Activated B cell treated with CpG ODN at 0.5 μM for 24 hours (primary cell): ENCODE data around the gene PGAM4. TPM values are rescaled to one million over a fixed set of nuclear protein-coding genes. Genes with fewer than 3 reads are reported as not detected.

Experiments
- ATAC-seq: fragments of 200-7000 bp; cut with Tn5 transposase; one replicate; pipeline ENCODE4 v1.10.0; 2021; ENCODE audit warnings: low read depth, mild to moderate bottlenecking, moderate library complexity
- CTCF ChIA-PET: fragments of 350-600 bp; sonication (Branson Sonifier 250); formaldehyde crosslinking; loops from one replicate; lab custom pipeline; 2021; ENCODE audit warnings: antibody characterized with exemption; lab: Charles Lee
- POLR2A ChIA-PET: fragments of 350-600 bp; sonication (Branson Sonifier 250); formaldehyde crosslinking; loops from one replicate; lab custom pipeline; 2021; ENCODE audit warnings: antibody characterized with exemption; lab: Charles Lee
- DNase-seq: peaks from one replicate; pipeline ENCODE4 v3.0.0; 2022
- H3K27ac Mint-ChIP-seq: one replicate; pipeline ENCODE4 v1.8.0; 2020; ENCODE audit warnings: mixed read lengths
- H3K27me3 Mint-ChIP-seq: one replicate; pipeline ENCODE4 v1.8.0; 2021; ENCODE audit warnings: mixed read lengths
- H3K36me3 Mint-ChIP-seq: one replicate; pipeline ENCODE4 v1.8.0; 2021; ENCODE audit warnings: low read depth, mixed read lengths
- H3K4me1 Mint-ChIP-seq: one replicate; pipeline ENCODE4 v1.8.0; 2021; ENCODE audit warnings: mixed read lengths
- H3K4me3 Mint-ChIP-seq: one replicate; pipeline ENCODE4 v1.8.0; 2020; ENCODE audit warnings: mild to moderate bottlenecking, mixed read lengths
- H3K9me3 Mint-ChIP-seq: one replicate; pipeline ENCODE4 v1.8.0; 2020; ENCODE audit warnings: mixed read lengths
- CTCF ChIP-seq: fragments of 200-600 bp; IDR thresholded peaks from one replicate; pipeline ENCODE4 v1.8.0; 2022; ENCODE audit warnings: antibody characterized with exemption, mild to moderate bottlenecking
- intact Hi-C: fragments of 100-400 bp; cut with micrococcal nuclease; formaldehyde crosslinking; loops from one replicate; pipeline ENCODE4 v1.15.1; 2024
- total RNA-seq: library from RNA; stranded (reverse); gene quantifications from 2 replicates; pipeline ENCODE4 v1.2.3, GENCODE V29; 2022

PGAM4 gene
- total RNA-seq, 1 donor from 2014 or later: not detected

- DNase-seq (no peak), ATAC-seq (no peak)
- H3K27me3 Mint-ChIP-seq: no peaks in the 10 kb centered on the region
- no peaks in the 10 kb centered on the region for H3K4me1 Mint-ChIP-seq
- no peaks in the 10 kb centered on the region for H3K9me3 Mint-ChIP-seq
- H3K36me3 Mint-ChIP-seq: peaks cover 7% of the 10 kb centered on the region
- intact Hi-C loops: no loop called here
- ChIA-PET CTCF (no interaction called here), POLR2A (no interaction called here)
- H3K4me3 Mint-ChIP-seq: no peak overlapping the region
- no peak overlapping the region for H3K27ac Mint-ChIP-seq
- no peak for TF ChIP-seq CTCF
Observed at GRCh38 chrX:77975755-77976154, 6.3 kb upstream of the PGAM4 start.

DNA sequence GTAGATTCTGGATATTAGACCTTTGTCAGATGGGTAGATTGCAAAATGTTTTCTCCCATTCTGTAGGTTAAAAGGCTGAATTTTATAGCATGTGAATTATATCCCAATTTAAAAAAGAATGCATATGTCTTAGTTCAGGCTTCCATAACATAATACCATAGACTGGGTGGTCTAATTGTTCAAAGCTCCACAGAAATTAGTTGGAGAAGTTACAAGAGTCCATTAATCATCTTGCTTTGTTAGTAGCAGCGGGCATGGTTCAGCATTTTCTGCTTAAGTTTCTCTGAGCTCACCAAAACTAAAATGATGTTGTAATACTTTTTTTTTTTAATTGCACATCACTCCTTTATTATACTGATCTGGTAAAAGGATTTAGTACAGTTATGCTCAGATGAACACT lies 1.8 kb downstream of the PGAM4 start:
- H3K27ac Mint-ChIP-seq: no peak overlapping the region
- no peaks in the 10 kb centered on the region for H3K27me3 Mint-ChIP-seq
- ATAC-seq (no peak), DNase-seq (no peak)
- H3K36me3 Mint-ChIP-seq: peaks cover 14% of the 10 kb centered on the region
- intact Hi-C loops: no loop called here
- H3K9me3 Mint-ChIP-seq: no peaks in the 10 kb centered on the region
- H3K4me3 Mint-ChIP-seq: no peak overlapping the region
- ChIA-PET CTCF (no interaction called here), POLR2A (no interaction called here)
- TF ChIP-seq CTCF: no peak
- H3K4me1 Mint-ChIP-seq: peaks cover 4% of the 10 kb centered on the region

DNA sequence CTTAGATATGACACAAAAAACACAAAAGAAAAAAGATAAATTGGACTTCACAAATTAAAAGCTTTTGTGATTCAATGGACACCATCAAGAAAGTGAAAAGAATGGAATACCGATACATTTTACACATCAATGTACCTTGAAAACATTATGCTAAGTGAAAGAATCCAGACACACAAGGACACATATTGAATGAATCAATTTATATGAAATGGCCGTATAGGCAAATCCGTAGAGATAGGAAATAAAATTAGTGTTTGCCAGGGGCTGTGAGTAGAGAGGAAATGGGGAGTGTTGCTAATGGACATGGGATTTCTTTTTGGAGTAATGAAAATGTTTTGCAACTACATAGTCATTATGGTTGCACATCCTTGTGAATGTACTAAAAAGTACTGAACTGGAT lies 3.1 kb downstream of the PGAM4 start:
- CTCF ChIA-PET: no interaction called here
- intact Hi-C loops: no loop called here
- Mint-ChIP-seq H3K36me3 (peaks cover 14% of the 10 kb centered on the region), H3K27ac (no peak overlapping the region), H3K4me1 (peaks cover 12% of the 10 kb centered on the region), H3K9me3 (no peaks in the 10 kb centered on the region), H3K4me3 (no peak overlapping the region), H3K27me3 (no peaks in the 10 kb centered on the region)
- DNase-seq (no peak), ATAC-seq (no peak)
- TF ChIP-seq CTCF: no peak
- POLR2A ChIA-PET: no interaction called here

DNA sequence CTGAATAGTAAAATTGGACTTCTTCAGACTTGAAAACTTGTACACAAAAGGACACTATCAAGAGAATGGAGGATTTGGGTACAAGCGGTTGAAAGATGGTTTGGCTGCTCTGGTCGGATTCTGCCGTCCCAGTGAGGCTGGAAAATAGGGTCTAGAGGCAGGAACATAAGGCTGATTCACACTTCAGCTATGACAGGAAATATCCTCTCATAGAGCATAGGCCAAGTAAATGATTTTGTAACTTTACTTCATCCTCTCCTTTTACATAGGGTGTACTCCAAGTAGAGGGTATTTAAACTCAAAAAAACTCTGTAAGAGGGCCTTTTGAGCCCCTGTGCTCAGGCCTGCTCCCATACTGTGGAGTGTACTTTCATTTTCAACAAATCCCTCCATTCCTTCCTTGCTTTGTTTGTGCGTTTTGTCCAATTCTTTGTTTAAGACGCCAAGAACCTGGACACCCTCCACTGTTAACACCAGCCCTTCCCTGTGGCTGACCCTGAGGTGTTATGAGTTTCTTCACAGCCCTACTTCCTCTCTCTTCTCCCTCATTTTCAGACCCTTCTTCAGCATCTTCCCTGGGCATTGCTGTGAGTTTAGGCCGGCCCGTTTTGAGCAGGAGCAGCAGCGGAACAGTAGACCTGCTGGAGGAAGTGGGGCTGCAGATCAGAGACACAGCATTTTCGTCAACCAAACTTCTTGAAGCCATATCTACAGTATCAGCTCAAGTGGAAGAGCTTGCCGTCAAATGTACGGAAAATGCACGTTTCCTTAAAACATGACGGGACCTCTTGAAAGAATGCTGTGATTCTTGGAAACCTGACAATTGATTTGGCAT lies 7.2 kb downstream of the PGAM4 start:
- ATAC-seq: no peak
- Mint-ChIP-seq H3K27ac (peak overlapping the region; percentile 56), H3K4me1 (peaks cover 18% of the 10 kb centered on the region), H3K27me3 (no peaks in the 10 kb centered on the region), H3K36me3 (peaks cover 20% of the 10 kb centered on the region), H3K9me3 (no peaks in the 10 kb centered on the region), H3K4me3 (peak overlapping the region; percentile 15)
- intact Hi-C loops: no loop called here
- POLR2A ChIA-PET: interaction anchor here (0.6 kb wide), 1 partner anchor 46 kb away, joined by 4 read pairs; no protein-coding TSS in a partner anchor
- CTCF ChIA-PET: no interaction called here
- DNase-seq: no peak
- no peak for TF ChIP-seq CTCF

- Mint-ChIP-seq H3K27me3 (no peaks in the 10 kb centered on the region), H3K4me3 (no peak overlapping the region), H3K4me1 (peaks cover 17% of the 10 kb centered on the region), H3K27ac (no peak overlapping the region), H3K9me3 (no peaks in the 10 kb centered on the region), H3K36me3 (peaks cover 16% of the 10 kb centered on the region)
- ChIA-PET POLR2A (no interaction called here), CTCF (no interaction called here)
- intact Hi-C loops: no loop called here
- DNase-seq (no peak), ATAC-seq (no peak)
- TF ChIP-seq CTCF: no peak
Observed at GRCh38 chrX:77961063-77961462, 8.4 kb downstream of the PGAM4 start.
